Activated naive CD4-positive, alpha-beta T cell (primary cell): Measurements from ENCODE around the gene DCAF8.

Experiments used
- DNase-seq, 4 experiments: peaks; one replicate each; lab custom pipeline; 2025; lab: John Stamatoyannopoulos, UW

DCAF8 gene

DNA sequence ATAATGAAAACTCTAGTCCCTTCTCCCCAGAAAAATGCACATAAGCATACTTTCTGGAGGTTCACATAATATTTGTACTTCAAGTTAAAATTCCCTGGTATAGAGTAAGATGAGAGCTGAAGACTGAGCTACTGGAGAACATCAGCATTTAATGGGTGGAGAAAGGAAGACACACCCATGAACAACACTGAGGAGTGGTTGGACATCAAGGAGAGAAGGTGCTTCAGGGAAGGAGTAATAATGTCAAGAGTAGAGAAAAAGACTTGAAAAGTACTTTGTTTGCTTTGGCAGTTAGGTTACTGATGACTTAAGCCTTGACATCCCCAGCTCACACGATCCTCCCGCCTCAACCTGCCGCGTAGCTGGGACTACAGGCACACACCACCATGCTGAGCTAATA is 35.3 kb downstream of the DCAF8 start:
- no peak for DNase-seq

DNA sequence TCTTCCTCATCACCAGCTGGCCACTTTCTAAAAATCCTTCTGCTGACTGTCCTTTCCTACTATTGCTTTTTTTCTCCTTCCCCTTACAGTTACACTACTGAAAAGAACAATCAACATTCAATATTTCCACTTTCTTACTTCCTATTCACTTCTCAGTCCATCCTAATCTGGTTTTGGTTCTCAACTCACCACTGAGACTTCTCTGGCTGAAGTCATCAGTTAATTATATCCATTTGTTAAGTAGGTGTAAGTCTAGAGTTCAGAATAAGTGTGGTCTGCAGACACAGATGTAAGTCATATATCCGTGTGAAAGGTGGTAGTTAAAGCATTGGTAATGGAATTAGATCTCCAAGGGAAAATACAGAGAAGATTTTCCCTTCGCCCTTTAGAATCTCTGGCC is 35.7 kb downstream of the DCAF8 start:
- no peak for DNase-seq

DNA sequence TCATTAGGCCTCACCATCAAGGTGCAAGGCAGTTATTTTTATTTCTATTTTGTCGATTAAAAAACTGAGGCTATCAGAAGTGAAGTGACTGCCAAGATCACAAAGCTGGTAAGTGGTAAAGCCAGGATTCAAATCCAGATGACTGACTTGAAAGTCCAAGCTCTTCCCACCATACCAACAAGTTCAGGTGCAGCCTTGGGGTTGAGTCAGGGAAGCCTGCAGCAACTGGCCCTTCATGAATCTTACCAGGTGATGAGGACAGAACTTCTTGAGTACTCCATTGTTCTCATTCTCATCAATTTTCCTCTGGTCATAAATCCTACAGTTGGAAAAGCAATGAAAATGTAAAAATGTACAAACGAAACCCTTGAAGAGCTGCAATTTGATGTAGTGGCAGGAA is 37.0 kb downstream of the DCAF8 start:
- DNase-seq = no peak

DNA sequence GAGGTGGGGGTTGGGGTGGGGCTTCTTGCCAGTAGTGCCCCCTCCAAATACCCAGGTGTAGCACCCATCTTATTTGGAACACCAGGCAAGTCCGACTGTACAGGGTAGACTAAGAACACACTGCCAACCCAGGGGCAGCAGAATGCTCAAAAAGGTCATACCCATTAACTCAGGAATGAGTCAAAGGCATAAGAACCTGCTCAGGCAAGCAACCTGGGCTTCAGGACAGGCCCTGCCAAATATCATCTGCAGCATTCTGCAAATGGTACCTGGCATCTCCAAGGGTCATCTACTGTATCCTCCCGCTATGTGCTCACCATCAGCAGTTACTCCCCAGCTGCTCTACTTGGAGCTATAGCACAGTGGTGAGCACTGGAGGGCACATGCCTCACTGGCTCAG is 37.7 kb downstream of the DCAF8 start:
- DNase-seq = no peak

DNA sequence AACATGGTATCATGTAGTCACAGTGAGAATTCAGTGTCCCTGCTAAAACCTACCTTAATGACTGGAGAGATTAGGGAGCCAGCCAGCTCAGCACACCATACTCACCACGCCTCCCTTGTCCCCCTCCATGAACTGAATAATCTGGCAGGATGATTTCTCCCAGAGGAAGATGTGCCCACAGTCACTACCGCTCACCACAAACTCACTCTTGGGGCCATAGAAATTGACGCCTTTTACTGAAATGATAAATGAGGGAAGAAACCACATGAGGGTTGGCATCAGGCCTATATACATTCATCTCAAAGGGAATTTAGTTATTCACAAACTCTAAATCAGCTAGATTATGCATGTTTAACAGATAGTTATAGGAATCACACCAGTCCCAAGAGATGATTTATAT is 39.8 kb downstream of the DCAF8 start:
- no peak for DNase-seq

DNA sequence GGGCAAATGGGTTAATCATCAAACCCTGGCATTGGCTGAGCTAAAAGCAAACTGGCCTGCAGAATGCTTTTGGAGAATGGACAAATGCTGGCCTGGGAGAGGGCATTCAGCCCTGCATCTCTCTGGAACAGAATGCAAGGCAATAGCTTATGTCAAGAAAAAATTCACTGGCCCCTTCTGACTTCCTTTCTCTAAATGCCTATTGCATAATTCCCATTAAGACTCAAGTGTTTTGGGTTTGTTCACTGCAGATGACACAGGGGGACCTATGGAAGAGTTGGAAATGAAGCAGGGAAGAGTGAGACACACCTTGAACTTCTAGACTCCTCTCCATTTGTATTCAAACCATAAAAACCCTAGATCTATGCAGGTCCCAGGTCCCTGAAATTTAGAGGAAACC is 41.3 kb downstream of the DCAF8 start:
- no peak for DNase-seq

DNA sequence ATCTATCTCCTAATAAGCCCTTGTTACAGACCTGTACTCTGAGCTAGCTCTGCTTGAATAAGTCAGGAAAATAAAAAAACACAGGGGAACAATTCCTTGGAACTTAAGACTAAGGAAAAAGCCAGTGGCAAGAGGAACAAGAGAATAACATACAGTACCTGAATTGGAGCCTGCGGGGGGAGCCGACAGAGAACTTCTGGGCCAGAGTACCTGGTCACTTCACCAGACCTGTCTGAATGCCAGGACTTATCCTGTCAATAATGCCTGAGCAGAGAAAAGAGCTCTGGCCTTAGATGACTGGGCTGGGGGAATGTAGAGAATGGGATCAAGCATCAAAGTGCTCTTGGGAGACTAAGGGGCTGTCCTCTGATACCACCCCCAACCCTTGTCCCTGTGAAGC is 42.0 kb downstream of the DCAF8 start:
- DNase-seq = no peak

DNA sequence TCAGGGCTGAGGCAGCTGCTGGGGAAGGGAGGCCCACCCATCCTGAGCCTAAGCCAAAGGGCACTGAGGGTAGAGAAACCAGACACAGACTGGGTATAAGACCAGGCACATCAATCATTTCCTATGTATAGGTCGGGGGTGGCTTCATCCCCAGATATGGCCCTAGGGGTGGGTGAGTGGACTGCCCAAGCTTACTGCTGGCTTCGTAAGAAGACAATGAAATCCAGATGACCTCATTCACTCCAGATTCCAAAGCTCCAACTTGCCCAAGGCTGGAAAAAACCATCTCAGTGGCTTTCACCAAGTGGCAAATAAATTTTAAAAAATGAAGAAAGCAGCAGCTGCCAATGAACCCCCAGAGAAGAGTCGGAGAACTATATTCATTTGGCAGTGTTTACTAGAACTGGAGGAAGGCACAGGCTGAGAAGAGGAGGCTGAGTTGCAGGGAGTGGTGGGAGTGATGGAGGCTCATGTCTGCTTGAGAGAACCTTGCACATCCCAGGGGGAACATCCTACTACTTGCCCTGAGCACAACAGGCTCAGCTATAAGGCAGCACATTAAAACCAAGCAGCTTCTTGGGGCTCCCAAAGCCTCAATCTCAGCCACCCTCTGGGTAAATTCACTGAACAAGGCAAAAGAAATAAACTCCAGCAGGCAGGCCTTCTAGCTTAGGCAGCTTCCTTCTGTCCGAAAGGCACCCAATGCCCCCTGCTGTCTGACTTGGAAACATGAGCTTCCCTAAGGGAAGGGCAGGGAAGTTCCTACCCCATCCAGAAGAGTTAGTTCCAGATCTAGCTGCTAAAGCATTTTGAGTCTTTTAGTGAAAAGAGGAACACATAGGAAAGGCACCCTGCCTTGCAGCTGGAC is 43.1 kb downstream of the DCAF8 start:
- DNase-seq = no peak

DNA sequence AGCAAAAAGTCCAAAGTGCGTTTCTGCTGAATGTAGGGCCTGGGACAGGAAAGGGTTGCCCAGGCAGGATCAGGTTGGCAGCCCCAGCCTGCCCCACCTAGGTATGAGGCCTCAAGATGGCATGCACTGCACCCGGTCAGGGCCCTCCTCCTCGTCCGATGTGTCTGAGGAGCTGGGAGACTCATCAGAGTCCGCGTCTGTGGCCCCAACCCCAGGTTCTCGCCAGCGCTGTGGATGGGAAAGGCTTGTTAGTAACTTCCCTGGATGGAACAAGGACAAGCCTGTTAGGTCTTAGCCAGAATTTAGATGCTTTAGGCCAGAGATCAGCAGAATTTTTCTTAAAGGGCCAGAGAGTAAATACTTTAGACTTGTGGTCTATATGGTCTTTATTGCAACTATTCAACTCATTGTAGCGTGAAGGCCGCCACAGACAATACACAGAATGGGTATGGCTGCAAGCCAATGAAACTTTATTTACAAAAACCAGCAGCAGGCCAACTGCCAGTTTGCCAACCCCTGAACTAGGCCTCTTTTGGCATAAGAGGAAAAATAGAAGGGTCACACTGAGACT is 44.8 kb downstream of the DCAF8 start:
- no peak for DNase-seq

DNA sequence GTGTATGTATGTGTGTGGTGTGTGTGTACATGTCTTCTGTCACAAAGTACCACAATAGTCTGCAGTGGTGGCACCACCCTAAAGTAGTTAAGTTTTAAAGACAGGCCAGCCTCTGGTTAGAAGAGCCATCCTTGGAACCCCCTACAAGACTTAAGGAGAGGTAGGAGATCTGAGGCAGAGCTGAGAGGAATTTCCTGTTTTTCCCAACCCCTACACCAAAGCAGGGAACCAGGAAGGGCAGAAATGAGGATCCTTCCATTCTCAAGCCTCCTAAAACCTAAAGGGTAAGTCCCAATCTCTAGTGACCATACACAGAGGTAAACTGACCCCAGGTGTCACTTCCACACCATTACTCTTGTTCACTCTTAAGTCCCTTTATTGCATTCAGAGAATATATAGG is 46.0 kb downstream of the DCAF8 start:
- DNase-seq = no peak

DNA sequence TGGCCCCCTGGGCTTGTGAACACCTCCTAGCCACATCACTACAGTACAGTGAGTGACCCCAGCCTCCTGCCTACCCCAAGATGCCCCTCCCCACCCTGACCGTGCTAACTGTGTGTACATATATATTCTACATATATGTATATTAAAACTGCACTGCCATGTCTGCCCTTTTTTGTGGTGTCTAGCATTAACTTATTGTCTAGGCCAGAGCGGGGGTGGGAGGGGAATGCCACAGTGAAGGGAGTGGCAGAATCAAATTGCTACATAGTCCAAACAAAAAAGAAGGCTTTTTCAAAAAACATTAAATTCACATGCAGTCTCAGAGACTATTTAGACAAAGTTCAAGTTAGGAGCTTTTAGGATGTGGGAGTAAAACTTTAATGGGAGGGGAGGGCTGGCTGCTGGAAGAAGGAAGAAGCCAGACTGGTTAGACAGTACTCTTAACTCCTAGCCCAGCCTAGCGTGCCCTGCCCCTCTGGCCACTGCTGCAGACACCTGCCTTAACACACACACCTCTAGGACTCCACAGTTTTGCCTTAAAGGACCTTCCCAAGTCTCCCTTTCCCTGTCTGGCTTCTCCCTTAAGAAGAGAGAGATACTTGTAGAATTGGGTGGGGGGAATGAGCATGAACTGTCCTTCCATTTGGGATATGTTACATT is 47.7 kb downstream of the DCAF8 start:
- DNase-seq = no peak

DNA sequence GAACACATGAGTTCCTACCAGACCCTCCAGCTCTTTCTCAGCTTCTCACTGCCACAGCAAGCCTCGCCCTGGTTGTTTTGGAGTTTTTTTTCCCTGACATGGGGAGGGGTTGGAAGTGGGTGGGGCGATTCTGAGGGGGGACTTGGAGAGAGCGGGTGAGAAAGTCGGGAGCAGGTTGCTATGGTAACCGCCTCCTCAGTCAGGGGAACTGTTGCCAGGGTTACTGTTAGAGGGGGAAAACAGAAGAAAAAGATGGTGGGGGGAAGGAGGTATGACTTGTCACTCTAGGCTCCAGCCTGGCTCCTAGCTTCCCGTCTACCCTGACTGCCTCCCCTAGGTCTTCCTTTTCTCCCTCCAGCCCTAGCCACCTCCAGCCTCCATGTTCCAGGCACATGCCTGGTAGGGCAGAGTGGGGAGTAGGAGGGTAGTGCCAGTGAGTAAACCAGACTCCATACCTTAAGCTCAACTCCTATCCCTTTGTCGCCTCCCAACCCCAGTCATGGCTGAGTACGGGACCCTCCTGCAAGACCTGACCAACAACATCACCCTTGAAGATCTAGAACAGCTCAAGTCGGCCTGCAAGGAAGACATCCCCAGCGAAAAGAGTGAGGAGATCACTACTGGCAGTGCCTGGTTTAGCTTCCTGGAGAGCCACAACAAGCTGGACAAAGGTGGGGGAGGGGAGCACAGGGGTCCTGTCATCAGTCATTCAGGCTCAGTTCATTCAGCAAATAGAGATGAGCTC is 51.1 kb downstream of the DCAF8 start:
- no peak for DNase-seq

DNA sequence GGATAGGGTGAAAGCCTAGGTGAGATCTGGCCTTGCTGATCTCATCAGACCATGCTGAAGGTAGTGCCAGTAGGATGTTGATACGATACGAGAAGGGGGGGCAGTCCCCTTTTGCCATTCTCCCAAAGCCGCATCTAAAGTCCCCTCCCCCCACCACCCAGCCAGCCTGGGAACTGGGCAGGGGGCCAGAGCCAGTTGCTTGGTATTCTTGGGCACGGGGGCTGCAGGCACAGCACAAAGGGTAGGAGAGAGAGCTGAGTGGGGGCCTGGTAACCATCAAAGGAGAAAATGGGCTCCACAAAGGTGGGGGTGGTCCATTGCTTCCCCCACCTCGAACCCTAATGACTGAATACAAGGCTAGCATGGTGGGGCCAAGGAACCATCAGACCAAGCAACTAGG is 51.8 kb downstream of the DCAF8 start:
- no peak for DNase-seq

DNA sequence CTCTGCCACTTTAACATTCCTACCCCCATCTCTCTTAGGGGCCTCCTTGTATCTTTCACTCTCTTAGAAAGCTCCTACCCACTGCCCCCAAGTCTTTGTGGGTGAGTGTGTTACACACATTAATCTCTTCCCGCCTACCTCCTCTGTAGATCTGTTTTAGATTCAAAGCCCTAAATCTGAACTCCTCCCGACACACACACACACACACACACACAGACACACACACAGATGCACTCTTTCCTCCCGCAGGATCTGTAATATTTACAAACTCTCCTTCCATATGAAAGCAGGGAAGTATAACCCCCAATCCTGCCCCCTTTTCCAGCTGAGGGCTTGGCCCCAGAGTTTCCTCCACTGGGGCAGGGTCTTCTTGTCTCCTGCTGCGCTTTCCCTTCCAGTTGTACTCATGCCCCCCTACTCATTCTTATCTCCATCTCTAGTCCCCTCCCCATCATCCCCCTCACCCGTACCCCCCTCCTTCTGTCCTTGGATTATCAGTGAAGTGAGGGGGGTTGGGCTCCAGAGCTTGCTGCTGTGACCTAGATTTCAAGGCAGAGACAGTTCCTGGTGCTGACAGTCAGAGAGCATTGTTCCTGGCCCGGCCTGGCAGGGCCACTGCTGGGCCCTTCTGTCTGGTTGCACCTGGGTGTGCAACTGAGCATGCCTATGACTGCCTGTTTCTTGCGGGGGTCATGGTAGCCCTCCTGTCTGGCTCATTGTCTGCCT is 52.9 kb downstream of the DCAF8 start:
- no peak for DNase-seq

DNA sequence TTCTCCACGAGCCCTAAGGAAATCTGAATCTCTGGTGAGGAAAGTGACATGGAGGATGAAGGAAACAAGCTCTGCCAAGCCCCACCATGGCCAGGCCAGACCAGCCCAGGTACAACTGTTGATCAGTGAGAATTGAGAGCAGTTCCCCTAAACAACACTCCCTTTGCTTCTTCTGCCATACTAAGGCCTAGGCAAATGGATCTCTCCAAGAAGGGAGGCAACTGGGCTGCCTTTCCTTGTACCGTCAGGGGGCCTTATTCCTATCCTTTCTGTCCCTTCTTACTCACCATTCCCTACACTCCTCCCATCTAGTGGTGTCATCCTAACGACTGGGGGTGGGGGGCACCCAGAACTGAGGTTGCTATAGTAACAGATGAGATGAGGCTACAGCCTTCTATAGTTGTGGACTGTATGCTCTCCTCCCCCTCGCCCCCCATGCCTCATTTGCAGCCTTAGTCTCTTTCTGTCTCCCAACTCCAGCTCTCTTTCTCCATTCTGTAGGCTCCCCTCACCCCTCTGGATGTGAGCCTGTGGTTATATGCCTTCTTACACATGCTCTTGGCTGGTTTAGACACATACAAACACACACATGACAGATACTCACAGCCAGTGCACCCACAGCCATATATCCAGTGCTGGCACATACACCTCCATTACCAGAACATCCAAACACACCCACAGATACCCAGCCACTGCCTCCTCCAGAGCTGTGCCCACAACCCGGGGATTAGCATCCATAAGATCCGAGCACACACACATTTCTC is 53.6 kb downstream of the DCAF8 start:
- no peak for DNase-seq

DNA sequence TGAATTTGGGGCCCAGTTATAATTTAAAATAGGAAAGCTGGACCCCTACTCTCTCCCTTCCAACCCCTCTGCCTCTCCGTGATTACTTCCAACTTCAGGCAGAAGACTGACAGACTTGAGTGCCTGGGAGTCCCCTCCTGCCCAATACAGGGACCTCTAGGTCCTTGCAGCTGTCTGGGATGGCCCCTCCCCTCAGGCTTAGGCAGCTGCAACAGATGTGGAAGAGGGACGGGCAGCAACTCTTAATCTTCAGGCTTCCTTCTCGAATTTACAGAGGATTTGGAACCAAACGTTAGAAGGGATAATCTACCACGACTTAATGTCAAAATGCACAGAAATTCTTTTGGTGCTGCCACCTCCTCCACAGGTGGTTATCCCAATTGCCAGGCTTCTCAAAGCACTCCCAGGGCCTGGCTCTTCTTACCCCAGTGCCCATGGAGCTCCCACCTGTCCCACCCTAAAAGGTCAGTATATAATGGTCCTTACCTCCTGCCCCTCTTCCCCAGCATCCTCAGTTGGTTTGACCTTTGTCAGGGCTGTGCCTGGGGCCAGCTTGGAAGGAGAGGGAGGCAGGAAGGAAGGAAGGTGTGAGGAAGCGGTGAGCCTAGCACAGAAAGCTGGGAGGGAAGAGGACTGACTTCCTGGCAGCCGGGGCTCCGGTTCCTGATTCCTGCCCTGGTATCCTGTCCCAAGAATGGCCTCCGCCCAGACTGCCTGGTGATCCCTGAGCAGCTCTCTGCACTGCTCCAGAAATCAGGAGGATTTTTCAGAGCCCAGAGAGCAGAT is 54.4 kb downstream of the DCAF8 start:
- DNase-seq = no peak

DNA sequence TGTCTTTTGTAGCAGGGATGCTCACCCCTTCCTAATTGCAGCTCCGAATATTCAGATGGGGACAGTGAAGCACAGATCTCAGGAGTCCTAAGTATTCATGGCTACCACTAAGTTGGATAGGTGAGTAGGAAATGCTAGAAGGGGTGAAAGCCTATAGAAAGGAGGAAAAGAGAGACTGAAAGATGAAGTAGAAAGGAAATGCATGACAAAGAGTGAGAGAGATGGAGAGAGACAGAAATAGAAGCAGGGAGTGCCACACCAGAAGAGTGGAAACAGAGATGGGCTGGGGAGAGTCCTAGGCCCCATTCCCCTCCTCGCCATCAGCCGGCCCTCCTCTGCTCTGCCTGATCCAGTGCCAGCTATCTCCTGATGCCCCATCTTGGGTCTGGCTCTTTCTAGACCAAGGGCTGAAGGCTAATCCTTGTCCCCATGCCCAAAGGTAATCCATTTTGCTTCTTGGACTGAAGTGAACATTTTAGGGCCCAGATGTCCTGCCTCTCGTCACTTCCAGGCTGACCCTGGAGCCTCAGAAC is 55.2 kb downstream of the DCAF8 start:
- no peak for DNase-seq

DNA sequence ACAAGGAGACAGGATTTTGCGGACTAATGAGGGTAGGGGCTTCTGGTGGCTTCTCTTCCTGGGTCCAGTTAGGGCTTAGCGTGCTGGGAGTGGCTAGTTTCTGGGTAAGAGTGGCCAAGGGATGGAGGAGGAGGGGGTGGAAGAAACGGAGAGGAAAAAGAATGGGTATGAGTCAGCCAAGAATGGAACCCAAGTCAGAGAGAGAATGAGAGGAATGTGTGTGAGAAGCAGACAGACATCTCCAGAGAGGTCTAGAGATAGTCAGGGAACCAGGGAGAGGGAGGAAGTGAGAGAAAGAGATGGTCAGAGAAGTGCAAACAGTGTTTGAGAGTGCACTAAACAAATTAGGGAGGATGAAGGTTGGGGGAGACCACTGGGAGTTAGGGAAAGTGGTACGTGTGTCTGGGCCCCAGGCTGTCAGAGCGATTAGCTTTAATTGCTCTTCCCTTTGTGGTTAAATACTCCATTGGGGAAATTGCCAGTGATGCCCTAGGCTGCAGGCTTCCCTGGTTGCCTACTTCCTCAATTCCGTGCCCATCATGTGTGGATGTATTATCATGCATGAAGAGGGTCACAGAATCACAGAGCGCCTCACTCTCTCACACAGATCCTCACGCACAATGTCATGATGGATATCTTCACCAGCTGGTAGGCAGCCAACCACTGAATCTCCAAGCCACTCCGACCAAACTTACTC is 55.8 kb downstream of the DCAF8 start:
- no peak for DNase-seq

DNA sequence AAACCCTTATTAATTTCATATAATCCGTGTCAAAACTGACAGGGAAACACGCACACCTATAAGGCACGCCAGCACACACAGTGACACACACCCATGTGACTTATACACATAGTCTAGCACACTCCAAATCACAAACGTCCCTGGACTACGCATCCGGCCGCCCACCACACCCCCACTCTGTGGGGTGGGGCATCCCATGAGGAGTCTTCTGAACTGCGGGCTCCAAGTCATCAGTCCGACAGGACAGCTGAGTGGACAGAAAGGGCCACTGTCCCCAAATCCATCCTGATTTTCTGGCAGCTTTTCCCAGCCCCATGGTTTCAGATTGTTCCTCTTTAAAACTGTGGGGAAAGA is 56.3 kb downstream of the DCAF8 start:
- DNase-seq = peak in 2 of 4 experiments; percentile 9 to 22
